Measurements from ENCODE around the gene THBS3. TPM values are rescaled to one million over a fixed set of nuclear protein-coding genes. Genes with fewer than 3 reads are reported as not detected.

Gene THBS3
- total RNA-seq, 2 experiments from 2014 or later = 25.5 to 26.1 TPM

DNA sequence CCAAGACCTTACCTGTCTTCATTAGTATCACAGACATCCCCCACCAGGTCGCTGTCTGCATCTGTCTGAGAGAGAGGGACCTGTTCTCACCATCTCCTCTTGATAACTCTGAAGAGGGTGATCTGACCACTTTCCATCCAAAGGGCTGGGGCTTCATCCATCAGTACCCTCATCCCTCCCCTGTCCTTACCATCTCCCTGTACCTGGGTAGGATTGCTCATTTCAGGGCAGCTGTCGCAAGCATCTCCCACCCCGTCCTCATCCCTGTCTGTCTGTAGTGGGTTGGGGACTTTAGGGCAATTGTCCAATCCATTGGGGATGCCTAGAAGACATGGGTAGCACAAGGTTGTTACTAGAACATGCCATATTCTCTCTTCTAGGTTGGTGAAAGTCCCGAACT, 7.9 kb downstream of the THBS3 start:
- ChIA-PET POLR2A (no interaction called here), CTCF (no interaction called here)
- Mint-ChIP-seq H3K27me3 (no peaks in the 10 kb centered on the region), H3K9me3 (no peaks in the 10 kb centered on the region), H3K36me3 (ENCODE audit: low read depth) (no peaks in the 10 kb centered on the region), H3K27ac (no peak overlapping the region), H3K4me3 (no peak overlapping the region), H3K4me1 (ENCODE audit: low read depth) (peaks cover under 1% of the 10 kb centered on the region)
- Histone ChIP-seq H3K36me3 (ENCODE audit: insufficient read depth, low read length) (no peaks in the 10 kb centered on the region), H3K27me3 (ENCODE audit: control insufficient read depth in 1 of 2, insufficient read depth in 2 of 2, low read length in 2 of 2) (no peaks in the 10 kb centered on the region), H3K27ac (ENCODE audit: low read depth in 1 of 2, low read length in 2 of 2) (no peak overlapping the region), H3K4me1 (ENCODE audit: insufficient read depth, low read length) (peaks cover 9% of the 10 kb centered on the region), H3K4me3 (ENCODE audit: low read length) (no peak overlapping the region), H3K9me3 (ENCODE audit: control insufficient read depth in 1 of 2, insufficient read depth in 1 of 2, low read length in 2 of 2) (no peaks in the 10 kb centered on the region)
- DNase-seq (no peak), ATAC-seq (ENCODE audit: poor library complexity) (no peak)
- TF ChIP-seq, protein P1, sequence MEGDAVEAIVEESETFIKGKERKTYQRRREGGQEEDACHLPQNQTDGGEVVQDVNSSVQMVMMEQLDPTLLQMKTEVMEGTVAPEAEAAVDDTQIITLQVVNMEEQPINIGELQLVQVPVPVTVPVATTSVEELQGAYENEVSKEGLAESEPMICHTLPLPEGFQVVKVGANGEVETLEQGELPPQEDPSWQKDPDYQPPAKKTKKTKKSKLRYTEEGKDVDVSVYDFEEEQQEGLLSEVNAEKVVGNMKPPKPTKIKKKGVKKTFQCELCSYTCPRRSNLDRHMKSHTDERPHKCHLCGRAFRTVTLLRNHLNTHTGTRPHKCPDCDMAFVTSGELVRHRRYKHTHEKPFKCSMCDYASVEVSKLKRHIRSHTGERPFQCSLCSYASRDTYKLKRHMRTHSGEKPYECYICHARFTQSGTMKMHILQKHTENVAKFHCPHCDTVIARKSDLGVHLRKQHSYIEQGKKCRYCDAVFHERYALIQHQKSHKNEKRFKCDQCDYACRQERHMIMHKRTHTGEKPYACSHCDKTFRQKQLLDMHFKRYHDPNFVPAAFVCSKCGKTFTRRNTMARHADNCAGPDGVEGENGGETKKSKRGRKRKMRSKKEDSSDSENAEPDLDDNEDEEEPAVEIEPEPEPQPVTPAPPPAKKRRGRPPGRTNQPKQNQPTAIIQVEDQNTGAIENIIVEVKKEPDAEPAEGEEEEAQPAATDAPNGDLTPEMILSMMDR (IDR thresholded peaks at IDR 0.05) = no peak
- intact Hi-C loops (cut with DNase I, micrococcal nuclease) = no loop called here

DNA sequence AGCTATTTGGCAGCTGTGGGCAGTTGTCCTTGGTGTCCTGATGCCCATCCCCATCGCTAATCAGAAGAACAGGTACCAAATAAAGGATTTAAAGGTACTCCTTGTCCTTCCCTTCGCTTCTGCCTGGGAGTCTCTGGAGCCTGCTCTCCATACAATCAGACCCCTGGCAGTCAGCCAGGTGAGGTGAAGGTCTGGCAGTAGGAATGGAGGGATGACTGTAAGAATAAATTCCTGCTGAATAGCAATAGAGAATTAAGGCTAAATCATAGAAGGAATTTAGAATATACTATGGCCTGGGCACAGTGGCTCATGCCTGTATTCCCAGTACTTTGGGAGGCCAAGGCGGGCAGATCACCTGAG, 9.2 kb downstream of the THBS3 start:
- Histone ChIP-seq H3K9me3 (ENCODE audit: control insufficient read depth in 1 of 2, insufficient read depth in 1 of 2, low read length in 2 of 2) (no peaks in the 10 kb centered on the region), H3K4me1 (ENCODE audit: insufficient read depth, low read length) (peaks cover 21% of the 10 kb centered on the region), H3K4me3 (ENCODE audit: low read length) (no peak overlapping the region), H3K36me3 (ENCODE audit: insufficient read depth, low read length) (no peaks in the 10 kb centered on the region), H3K27me3 (ENCODE audit: control insufficient read depth in 1 of 2, insufficient read depth in 2 of 2, low read length in 2 of 2) (no peaks in the 10 kb centered on the region), H3K27ac (ENCODE audit: low read depth in 1 of 2, low read length in 2 of 2) (no peak overlapping the region)
- H3K9me3 Mint-ChIP-seq = no peaks in the 10 kb centered on the region
- peaks cover 5% of the 10 kb centered on the region for H3K36me3 Mint-ChIP-seq (ENCODE audit: low read depth)
- ATAC-seq (ENCODE audit: poor library complexity) = no peak
- H3K4me3 Mint-ChIP-seq = no peak overlapping the region
- intact Hi-C loops (cut with DNase I, micrococcal nuclease) = no loop called here
- CTCF ChIA-PET = no interaction called here
- no peaks in the 10 kb centered on the region for H3K27me3 Mint-ChIP-seq
- H3K27ac Mint-ChIP-seq = no peak overlapping the region
- no peak for DNase-seq
- peaks cover 13% of the 10 kb centered on the region for H3K4me1 Mint-ChIP-seq (ENCODE audit: low read depth)
- TF ChIP-seq, protein P1 (IDR thresholded peaks at IDR 0.05) = no peak
- POLR2A ChIA-PET = interaction anchor here (0.6 kb wide), 1 partner anchor 491 kb away, joined by 3 read pairs; no protein-coding TSS in a partner anchor

DNA sequence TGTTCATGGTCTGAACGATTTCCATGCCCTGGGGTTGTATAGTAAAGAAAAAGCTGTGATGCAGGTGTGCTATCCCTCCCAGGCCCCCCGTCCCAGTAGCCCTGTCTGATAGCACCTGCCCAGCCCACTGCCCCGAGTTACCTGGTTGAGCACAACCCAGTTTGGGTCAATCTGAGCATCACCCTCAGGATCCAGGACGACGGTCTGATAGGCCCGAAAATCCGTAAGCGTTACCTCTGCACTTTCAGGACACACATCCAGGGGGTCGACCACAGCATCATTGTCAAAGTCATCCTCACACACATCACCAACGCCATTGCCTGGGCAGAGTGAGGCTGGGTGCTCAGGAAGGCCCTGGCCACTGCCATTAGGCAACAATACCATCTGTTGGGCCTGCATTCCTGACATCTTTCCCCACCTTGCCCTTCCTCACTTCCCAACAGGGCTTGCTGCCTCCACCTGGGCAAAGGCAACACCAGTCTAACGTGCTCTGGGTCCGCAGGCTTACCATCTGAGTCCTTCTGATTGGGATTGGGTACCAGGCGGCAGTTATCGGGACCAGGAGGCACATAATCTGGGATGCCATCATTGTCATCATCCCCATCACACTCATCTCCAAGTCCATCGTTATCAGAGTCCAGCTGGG, 9.7 kb downstream of the THBS3 start:
- DNase-seq (no peak), ATAC-seq (ENCODE audit: poor library complexity) (no peak)
- H3K27me3 ChIP-seq (ENCODE audit: control insufficient read depth in 1 of 2, insufficient read depth in 2 of 2, low read length in 2 of 2) = no peaks in the 10 kb centered on the region
- Mint-ChIP-seq H3K27ac (no peak overlapping the region), H3K27me3 (no peaks in the 10 kb centered on the region), H3K4me3 (no peak overlapping the region), H3K4me1 (ENCODE audit: low read depth) (peaks cover 18% of the 10 kb centered on the region), H3K9me3 (no peaks in the 10 kb centered on the region), H3K36me3 (ENCODE audit: low read depth) (peaks cover 5% of the 10 kb centered on the region)
- intact Hi-C loops (cut with DNase I, micrococcal nuclease) = no loop called here
- ChIA-PET POLR2A (no interaction called here), CTCF (no interaction called here)
- peaks cover 26% of the 10 kb centered on the region for H3K4me1 ChIP-seq (ENCODE audit: insufficient read depth, low read length)
- no peak overlapping the region for H3K27ac ChIP-seq (ENCODE audit: low read depth in 1 of 2, low read length in 2 of 2)
- TF ChIP-seq, protein P1 (IDR thresholded peaks at IDR 0.05) = no peak
- H3K36me3 ChIP-seq (ENCODE audit: insufficient read depth, low read length) = no peaks in the 10 kb centered on the region
- no peaks in the 10 kb centered on the region for H3K9me3 ChIP-seq (ENCODE audit: control insufficient read depth in 1 of 2, insufficient read depth in 1 of 2, low read length in 2 of 2)
- no peak overlapping the region for H3K4me3 ChIP-seq (ENCODE audit: low read length)
